HFF-Myc (cell line): Measurements from ENCODE around the gene CDH13.

Source experiments
- DNase-seq: peaks from one replicate; pipeline ENCODE4 v3.0.0-alpha.2; 2011; ENCODE audit warnings: low read depth; ENCODE audit errors: extremely low read depth
- H3K4me3 ChIP-seq: replicated peaks from 2 replicates; pipeline ENCODE4 v1.5.1; 2011; ENCODE audit warnings: low read depth, mild to moderate bottlenecking, control low read depth, low read length
- TF ChIP-seq, protein P1 (sequence below): IDR thresholded peaks from 2 replicates; pipeline ENCODE4 v1.5.1; 2012; ENCODE audit warnings: mild to moderate bottlenecking, low read depth, low read length, control low read depth; ENCODE audit errors: missing control alignments

Gene CDH13

DNA sequence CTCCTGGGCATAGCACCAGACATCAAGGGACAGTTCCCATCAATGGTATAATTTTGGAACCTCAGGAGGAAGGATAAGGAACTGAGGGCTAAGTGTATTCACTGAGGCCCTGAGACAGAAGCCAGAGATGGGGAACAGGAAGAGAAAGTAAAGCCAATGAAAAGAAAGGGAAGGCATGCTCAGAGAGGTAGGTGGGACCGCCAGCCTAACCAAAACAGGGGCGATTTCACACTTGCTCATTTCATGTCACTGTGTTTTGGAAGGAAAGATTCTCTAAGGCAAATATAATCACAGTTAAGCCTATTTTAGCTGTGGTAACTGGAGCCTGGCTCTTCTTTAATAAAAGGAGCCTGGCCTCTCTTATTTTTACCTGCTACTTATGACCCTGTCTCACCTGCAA, 411.1 kb downstream of the CDH13 start:
- TF ChIP-seq, protein P1, sequence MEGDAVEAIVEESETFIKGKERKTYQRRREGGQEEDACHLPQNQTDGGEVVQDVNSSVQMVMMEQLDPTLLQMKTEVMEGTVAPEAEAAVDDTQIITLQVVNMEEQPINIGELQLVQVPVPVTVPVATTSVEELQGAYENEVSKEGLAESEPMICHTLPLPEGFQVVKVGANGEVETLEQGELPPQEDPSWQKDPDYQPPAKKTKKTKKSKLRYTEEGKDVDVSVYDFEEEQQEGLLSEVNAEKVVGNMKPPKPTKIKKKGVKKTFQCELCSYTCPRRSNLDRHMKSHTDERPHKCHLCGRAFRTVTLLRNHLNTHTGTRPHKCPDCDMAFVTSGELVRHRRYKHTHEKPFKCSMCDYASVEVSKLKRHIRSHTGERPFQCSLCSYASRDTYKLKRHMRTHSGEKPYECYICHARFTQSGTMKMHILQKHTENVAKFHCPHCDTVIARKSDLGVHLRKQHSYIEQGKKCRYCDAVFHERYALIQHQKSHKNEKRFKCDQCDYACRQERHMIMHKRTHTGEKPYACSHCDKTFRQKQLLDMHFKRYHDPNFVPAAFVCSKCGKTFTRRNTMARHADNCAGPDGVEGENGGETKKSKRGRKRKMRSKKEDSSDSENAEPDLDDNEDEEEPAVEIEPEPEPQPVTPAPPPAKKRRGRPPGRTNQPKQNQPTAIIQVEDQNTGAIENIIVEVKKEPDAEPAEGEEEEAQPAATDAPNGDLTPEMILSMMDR, result no peak
- no peak overlapping the region for H3K4me3 ChIP-seq
- DNase-seq, result no peak

DNA sequence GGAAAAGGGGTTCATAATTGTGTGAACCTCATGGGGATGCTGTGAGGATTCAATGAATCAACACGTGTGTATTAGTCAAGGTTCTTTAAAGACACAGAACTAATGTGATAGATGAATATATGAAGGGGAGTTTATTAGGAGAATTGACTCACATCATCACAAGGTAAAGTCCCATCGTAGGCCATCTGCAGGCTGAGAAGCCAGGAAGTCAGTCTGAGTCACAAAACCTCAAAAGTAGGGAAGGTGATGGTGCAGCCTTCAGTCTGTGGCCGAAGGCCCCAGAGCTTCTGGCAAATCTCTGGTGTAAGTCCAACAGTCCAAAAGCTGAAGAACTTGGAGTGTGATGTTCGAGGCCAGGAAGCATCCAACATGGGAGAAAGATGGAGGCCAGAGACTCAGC, 413.4 kb downstream of the CDH13 start:
- TF ChIP-seq, protein P1, result no peak
- DNase-seq, result no peak
- H3K4me3 ChIP-seq, result no peak overlapping the region

DNA sequence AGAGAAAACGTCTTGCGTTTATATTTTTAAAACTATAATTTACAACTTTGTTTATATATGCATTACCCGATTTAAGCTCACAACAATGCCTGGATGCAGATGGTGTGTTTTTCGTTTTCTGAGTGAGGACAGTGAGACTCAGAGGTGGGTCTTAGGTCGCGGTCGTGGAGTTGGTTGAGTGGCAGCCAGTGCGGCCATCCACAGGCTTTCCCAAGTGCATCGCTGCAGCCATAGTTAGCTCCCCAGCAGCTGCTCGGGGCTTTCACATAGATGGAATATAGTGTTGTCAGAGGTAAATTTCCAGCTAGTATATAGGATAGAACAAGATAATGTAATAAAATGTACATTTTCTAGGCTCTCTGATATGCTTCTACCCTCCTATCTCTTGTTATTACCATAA, 417.8 kb downstream of the CDH13 start:
- no peak overlapping the region for H3K4me3 ChIP-seq
- no peak for DNase-seq
- TF ChIP-seq, protein P1, result no peak

DNA sequence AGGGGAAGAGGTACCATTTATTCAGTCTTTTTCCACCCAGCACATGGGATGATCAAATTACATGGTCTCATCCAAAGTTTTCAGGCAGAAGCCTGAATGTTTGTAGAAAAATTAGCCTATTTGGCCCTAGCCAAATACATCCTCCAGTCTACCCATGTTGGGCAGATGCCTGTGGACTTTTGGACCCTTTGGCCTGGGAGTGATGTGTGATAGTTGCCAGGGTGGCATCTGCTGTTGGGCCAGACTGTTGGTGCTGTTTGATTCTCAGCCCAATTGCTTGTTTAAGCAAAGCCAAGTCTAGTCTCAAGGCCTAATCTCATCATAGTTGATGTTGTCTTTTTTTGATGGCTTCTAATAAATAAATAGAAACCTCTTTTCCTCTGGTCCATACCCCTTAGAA, 419.0 kb downstream of the CDH13 start:
- TF ChIP-seq, protein P1, result no peak
- H3K4me3 ChIP-seq, result no peak overlapping the region
- DNase-seq, result no peak

DNA sequence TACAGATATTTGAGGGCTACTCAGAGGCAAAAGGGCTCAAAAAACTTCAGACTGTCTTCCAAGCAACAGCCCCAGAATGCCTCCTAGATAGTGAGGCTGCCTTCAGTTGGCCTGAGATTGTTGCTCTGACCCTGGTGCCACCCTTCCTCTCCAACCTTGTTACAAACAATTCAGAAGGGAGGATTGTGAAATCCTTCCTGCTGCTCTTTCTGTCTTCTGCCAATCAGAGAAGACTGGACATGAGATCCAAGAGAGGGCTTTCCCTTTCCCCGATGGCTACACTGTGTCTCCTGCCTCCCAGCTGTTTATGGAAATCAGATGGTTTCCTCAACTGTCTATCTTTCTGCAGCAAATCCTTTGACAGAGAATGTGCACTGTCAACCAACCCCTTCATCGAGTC, 419.9 kb downstream of the CDH13 start:
- TF ChIP-seq, protein P1, result no peak
- DNase-seq, result no peak
- no peak overlapping the region for H3K4me3 ChIP-seq

DNA sequence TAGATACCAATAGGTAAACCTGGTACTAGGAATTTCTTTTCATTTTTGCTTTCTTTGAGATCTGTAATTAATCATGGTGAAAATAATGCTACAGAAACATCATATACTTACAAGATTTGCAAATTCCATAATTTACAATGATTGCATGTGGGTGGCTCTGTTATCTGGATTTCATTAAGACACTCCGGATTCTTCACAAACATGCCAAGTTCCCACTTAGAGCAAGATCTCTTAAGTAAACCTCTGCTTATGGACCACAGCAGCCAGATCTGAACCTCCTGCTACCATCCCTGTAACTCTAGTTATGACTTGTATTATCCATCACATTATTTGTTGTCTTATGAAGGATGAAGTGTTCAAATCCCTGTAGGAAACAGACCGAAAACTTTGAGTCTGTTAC, 424.7 kb downstream of the CDH13 start:
- no peak overlapping the region for H3K4me3 ChIP-seq
- TF ChIP-seq, protein P1, result no peak
- DNase-seq, result no peak

DNA sequence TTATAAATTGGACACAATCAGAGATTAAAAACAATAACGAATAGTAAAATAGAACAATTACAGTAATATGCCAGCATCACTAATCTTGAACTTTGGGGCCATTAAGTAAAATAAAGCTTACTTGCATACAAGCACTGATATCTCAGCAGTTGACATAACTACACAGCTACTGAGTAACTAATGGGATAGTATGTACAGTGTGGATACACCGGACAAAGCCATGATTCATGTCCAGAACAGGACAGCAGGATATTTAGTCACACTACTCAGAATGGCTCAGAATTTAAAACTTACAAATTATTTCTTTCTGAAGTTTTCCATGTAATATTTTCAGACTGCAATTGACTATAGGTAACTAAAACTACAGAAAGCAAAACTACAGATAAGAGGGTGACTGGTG, 427.5 kb downstream of the CDH13 start:
- TF ChIP-seq, protein P1, result no peak
- no peak for DNase-seq
- H3K4me3 ChIP-seq, result no peak overlapping the region
